GM21528 (cell line): Measurements from ENCODE around the gene IFNL3.
"Not testable (repeated sequence)": the region's sequence is repeated elsewhere in the genome, so short reads cannot be mapped to it uniquely, and the experiment has no call there.

Experiments
- ATAC-seq: cut with Tn5 transposase; IDR thresholded peaks from one replicate; pipeline ENCODE4 v1.9.1; 2021; ENCODE audit warnings: mild to moderate bottlenecking, moderate library complexity; ENCODE audit not compliant: unreplicated experiment, low FRiP score

The IFNL3 gene

DNA sequence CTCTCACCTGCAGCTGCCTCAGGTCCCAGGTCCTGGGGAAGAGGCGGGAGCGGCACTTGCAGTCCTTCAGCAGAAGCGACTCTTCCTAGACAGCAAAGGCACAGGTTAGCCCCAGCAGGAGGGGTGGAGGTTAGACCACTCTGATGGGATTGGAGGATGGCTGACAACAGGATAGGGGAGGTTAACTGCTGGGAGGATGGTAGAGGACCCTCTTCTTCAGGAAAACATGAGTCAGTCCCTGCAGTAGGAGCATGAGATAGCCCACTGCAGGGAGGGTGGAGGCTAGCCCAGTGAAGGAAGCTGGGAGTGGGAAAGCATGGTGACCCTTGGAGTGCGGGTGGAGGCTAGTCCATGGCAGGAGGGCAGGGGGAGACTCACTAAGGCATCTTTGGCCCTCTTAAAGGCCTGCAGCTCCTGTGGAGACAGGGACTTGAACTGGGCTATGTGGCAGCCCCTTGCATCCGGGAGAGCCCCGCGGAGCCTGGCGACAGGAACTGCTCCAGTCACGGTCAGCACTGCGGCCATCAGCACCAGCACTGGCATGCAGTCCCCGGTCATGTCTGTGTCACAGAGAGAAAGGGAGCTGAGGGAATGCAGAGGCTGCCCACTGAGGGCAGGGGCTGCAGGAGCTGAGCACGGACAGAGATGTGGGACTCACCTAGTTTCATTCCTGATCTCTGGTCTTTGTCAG, at the start of gene IFNL3:
Gene IFNL3, minus strand, starts transcription at position 597 of the 691 bp plus-strand sequence. Its CDS starts 39 bp downstream, at position 558.
- not testable (repeated sequence) for ATAC-seq

DNA sequence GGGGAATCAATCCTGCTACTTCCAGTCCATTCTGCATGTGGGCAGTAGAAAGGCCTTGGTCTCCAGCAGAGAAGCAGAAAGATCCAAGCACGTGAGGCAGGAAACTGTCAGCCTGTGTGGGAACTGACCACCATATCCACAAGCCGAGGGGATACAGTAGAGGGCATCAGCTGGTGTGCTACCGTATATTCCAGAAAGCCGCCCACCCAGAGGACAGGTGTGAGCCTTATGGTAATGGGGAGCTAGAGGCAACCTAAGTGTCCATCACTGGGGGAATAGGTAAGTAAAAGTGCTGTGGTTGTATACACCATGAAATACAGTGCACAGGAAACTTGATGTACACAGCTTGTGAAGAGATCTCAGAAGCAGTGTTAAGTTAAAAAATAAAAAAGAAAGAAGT, 48.6 kb upstream of the IFNL3 start:
- no peak for ATAC-seq

DNA sequence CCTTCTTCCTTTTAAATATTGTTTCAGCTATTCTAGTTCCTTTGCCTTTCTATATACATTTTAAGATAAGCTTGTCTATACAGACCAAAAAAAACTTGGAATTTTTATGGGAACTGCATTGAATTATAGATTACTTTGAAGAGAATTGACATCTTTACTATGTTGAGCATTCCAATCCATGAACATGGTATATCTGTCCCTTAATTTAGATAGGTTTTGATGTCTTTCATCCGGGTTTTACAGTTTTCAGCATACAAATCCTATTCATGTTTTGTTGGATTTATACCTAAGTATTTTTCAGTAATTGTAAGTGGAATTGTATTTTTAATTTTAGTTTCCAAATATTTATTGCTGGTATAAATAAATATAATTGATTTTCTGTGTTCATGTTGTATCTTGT, 39.2 kb upstream of the IFNL3 start:
- no peak for ATAC-seq

DNA sequence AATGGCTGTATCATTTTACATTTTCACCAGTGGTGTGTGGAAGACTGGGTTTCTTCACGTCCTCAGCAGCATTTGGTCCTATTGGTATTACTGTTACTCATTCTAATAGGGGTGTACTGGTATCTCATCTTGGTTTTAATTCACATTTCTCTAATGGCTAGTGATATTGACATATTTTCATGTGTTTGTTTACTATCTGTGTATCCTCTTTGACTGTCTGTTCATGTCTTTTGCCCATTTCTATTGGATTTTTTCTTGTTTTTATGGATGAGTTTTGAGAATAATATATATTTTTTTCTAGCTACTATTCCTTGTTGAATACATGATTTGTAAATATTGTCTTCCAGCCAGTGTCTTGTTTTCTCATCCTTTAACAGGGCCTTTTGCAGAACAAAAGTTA, 37.2 kb upstream of the IFNL3 start:
- ATAC-seq, result no peak

DNA sequence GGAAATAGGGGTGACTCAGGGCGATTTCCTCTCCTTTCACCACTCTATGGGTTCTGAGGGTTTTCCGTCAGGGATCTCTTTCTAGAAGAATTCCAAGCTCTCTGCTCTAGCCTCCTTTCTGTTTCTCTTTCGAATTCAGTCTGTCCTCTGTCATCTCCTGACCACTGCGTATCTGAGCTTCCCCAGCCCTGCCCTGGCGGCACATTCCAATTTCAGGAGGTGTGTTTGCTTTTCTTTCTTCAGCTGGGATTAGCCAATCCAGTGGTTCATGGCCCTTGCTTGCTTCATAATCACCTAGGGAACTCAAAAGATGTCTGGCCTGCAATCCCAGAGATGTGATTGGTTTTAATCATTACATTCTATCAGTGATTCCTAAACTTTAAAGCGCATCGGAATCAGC, 32.8 kb upstream of the IFNL3 start:
- no peak for ATAC-seq

DNA sequence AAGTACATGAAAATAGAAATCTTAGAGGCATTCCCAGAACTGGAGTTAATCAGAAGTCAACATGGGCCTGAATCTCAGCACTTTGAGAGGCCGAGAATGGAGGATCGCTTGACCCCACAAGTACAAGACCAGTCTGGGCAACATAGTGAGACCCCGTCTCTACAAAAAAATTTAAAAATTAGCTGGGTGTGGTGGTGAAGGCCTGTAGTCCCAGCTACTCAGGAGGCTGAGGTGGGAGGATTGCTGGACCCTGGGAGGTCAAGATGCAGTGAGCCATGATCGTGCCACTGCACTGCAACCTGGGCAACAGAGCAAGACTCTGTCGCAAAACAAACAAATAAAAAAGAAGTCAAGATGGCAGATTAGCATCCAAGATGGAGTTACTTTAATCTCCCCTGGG, 31.9 kb upstream of the IFNL3 start:
- no peak for ATAC-seq

DNA sequence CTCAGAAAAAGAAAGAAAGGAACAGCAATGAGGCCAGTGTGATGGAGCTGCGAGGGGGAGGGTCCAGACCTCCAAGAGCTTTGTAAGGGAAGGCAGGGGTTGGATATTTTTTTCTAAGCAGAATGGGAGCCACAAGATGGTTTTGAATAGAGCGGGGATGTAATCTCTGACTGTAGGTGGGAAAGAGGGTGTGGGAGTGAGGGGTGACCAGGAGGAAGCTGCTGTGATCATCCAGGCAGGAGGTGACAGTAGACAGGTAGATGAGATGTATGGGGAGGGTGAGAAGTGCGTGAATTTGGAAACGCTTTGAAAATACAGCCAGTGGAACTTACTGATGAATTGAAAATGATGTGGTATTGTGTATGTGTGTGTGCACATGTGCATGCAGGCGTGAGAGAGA, 30.8 kb upstream of the IFNL3 start:
- no peak for ATAC-seq

DNA sequence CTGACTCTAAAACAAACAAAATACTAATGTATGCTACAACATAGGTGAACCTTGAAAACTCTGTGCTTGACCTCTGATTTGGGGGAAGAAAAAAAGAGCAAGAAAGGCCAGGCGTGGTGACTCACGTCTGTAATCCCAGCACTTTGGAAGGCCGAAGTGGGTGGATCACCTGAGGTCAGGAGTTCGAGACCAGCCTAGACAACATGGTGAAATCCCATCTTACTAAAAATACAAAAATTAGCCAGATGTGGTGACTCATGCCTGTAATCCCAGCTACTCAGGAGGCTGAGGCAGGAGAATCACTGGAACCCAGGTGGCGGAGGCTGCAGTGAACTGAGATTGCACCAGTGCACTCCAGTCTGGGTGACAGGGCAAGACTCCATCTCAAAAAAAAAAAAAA, 29.1 kb upstream of the IFNL3 start:
- ATAC-seq, result not testable (repeated sequence)

DNA sequence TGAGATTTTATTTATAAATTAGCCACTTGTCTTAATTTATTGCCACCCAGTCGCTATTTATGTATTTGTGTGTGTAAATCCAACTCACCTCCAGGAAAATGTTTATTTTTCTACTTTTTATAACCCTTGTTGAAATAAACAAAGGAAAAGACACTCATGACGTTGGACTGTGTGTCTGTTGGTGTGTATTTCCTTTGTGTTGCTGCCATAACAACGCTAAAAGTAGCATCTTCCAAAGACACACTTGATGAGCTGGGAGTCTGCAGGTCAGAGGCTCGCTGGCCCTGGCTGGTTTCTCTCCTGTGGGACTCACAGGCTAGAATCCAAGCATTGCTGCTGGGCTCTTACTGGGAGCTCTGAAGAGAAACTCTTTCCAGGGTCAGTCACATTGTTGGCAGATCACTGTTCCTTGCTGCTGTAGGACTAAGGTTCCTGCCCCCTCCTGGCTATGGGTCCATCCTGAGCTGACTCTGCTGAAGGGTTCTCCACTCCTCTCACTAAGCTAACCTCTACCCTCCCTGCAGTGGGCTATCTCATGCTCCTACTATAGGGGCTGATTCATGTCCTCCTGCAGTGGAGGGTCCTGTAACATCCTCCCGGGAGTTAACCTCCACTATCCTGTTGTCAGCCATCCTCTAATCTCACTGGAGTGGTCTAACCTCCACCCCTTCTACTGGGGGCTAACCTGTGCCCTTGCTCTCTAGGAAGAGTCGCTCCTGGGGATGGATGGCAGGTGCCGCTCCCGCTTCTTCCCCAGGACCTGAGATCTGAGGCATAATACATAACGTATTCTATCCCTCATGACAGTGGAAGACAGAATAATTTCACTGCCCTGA, 25.4 kb upstream of the IFNL3 start:
- no peak for ATAC-seq

DNA sequence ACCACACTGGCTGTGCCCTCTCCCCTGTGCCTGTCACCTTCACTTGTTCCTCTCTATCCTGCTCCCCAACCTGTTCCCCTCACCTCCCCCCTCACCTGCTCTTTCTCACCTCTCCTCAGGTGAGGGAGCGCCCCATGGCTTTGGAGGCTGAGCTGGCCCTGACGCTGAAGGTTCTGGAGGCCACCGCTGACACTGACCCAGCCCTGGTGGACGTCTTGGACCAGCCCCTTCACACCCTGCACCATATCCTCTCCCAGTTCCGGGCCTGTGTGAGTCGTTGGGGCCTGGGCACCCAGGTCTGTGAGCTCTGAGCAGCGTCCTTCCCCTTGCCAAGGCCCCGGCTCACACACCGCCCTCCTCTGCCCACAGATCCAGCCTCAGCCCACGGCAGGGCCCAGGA, 24.6 kb upstream of the IFNL3 start:
- not testable (repeated sequence) for ATAC-seq

DNA sequence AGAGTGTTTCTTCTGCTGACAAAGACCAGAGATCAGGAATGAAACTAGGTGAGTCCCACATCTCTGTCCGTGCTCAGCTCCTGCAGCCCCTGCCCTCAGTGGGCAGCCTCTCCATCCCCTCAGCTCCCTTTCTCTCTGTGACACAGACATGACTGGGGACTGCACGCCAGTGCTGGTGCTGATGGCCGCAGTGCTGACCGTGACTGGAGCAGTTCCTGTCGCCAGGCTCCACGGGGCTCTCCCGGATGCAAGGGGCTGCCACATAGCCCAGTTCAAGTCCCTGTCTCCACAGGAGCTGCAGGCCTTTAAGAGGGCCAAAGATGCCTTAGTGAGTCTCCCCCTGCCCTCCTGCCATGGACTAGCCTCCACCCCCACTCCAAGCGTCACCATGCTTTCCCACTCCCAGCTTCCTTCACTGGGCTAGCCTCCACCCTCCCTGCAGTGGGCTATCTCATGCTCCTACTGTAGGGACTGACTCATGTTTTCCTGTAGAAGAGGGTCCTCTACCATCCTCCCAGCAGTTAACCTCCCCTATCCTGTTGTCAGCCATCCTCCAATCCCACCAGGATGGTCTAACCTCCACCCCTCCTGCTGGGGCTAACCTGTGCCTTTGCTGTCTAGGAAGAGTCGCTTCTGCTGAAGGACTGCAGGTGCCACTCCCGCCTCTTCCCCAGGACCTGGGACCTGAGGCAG, 23.9 kb upstream of the IFNL3 start:
- not testable (repeated sequence) for ATAC-seq

DNA sequence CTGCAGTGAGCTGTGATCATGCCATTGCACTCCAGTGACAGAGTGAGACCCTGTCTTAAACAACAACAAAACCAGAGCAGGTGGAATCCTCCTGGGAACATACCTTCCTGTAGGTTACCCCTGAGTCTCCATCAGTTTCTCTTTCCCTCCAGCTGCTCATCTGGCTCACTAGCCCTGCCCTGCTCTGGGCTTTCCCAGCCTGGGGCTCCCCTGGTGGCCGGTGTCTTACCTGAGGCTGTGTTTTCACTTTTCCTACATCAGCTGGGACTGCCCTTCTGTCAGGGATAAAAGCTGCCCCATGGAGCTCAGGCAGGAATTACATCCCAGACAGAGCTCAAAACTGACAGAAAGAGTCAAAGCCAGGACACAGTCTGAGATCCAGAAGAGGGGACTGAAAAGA, 23.3 kb upstream of the IFNL3 start, which contains the start of gene IFNL2:
Gene IFNL2, plus strand, starts transcription at position 312 of the 400 bp plus-strand sequence. CDS start 173 bp downstream, outside the sequence.
- not testable (repeated sequence) for ATAC-seq

DNA sequence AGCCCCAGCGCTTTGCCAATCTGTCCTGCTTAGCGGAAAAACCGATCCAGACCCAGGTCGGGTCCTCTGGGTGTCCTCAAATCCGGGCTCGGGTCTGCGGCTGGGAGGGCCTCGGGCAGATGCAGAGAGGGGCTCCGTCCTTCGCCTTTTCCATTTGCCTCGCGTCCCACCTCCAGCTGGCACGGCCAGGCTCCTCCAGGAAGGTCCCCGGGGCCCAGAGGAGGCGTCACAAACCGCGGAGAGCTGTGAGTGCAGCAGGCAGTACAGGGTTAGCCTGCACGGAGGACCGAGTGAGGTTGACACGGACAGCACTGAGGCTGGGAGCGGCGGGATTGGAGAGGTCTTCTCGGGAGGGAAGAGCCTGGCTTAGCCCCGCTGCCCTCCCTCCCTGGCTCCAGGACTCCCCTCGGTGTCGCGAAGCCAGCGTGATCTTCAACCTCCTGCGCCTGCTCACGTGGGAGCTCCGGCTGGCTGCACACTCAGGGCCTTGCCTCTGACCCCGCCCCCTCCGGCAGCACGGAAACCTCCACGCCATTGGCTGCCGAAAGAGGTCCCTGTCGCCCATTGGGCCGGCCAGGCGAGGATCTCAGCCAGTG, 20.6 kb upstream of the IFNL3 start:
- ATAC-seq, result no peak

DNA sequence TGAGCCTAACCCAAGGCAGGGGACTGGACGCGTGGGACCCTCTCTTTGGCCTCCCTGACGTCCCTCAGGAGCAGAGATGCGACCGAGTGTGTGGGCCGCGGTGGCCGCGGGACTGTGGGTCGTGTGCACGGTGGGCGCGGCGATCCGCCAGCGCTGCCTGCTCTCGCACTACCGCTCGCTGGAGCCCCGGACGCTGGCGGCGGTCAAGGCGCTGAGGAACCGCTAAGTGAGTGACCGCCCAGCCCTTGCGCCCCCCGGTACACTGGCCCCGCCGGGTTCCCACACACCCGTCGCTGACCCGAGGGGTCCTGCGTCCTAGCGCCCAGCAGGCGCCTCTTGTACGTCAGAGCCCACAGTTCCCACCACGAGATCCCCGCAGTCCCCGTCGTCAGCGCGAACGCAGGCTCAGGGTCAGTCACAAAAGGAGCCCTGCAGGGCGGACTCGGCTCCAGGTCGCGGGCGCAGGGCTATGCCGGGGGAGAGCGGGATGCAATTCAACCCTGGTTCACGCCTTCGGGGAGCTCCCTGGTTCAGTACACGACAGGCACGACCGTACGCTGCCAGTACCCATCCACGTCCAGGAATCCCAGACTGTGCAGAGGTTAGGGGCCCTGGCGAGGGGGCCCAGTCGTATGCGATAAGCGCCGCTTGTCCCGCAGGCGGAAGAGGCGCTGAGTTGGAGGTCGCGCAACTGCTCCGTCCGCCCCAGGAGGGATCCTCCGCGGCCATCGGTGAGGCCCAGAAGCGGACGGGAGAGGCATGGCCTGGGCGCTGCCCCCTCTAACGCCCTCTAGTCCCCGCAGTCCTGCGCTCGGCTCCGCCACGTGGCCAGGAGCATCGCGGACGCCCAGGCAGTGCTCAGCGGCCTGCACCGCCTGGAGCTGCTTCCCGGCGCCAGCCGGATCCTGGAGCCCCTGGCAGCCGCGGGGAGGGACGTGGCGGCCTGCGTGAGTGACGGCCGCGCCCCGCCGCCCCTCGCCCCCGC, 19.8 kb upstream of the IFNL3 start:
- ATAC-seq, result no peak

DNA sequence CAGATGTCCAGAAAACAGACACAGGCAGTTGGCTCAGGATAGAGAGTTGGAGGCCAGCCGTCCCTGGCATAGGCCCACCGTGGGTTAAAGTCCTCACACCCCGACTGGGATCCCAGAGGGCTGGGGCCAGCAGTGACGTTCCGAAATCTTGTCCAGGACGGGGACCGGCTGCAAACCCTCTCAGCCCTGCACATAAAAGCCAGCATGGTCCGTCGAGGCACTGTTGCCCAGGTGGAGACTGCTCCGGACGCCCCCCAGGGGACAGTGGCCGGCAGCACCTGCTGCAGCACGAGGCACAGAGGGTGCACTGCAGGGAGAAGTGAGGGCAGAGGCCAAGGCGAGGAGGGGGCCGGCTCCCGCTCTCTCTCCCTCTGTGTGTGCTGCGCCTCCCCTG, 19.1 kb upstream of the IFNL3 start:
- ATAC-seq, result no peak

DNA sequence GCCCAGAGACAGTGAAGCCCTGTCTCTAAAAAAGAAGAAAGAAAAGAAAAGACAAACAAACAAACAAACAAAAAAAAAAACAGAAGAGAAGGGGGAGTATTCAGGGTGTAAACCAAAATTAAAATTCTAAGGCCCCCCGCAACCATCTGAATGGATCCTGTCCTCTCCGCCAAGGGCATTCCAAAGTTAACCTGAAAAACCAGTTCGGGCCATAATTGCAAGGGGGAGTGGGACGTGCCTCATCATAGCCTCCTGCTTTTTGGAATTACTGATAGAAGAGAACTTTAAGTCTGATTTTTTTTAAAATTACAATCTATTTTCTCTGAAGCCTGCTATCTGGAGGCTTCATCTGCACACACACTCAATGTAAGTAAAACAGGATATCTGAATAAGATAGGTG, 17.7 kb upstream of the IFNL3 start:
- ATAC-seq, result no peak

DNA sequence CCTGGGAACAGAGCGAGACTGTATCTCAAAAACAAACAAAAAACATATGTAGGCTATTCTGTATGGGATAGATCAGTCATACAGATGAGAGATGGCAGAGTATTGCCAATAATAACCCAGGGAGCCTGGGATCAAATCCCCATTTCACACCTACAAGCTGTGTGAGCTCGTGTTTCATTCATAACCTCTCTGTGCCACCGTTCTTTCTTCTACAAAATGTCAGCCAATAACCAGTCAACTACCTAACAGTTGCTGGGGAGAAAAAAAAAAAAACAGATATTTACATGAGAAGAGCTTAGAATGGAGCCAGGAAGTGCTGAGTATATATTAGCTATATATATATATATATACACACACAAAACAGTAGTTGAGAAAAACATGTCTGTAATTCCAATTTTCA, 16.9 kb upstream of the IFNL3 start:
- ATAC-seq, result no peak

DNA sequence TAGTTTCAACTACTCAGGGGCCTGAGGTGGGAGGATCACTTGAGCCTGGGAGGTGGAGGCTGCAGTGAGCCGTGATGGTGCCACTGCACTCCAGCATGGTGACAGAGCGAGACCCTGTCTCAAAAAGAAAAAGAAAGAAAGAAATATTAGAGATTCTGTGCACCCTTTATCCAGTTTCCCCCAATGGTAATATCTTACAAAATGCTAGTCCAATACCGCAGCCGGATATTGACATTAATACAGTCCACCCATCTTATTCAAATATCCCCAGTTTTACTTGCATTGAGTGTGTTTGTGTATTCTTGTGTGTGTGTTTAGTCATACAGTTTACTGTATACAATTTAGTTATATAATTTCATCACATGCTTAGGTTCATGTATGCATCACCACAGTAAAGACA, 12.4 kb upstream of the IFNL3 start:
- ATAC-seq, result no peak

DNA sequence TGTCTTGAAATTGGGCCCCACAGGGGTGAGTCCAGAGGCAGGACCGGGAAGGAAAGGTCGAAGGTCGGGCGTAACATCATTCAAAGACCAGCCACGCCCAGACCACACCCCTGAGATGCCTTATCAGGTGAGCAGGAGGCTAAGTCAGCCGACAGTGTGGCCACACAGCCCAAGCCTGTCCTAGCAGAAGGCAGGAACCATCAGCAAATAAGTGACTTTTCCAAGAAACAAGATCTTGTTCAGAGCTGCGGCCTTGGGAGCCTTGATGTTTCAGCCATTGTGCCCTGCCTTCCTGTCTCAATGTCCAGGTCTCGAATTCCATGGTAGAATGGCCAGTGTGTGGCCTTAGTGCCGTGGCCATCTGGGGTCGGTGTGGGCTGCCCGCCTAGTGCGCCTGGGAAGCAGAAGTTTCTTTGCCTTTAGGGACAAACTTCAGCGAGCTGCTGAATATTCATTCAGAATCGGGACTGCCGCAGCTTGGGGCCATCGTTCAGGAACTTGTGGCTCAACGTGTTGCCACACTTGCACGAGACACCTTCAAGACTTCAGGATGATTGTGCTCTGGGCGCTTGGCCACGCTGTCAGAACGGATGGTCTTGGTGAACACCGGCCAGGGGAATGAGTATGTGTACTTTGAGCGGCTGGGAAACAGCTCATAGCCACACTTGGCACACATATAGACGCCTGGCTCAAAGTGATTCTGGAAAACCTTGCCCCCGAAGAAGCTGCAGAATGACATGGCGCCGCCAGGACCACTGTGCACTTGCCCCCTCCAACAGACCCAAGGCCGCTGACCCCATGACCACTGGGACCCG, 9.9 kb upstream of the IFNL3 start:
- ATAC-seq, result no peak
